GM08714 (cell line): ENCODE results near the gene PPP4C.
"Not testable (repeated sequence)": the region's sequence is repeated elsewhere in the genome, so short reads cannot be mapped to it uniquely, and the experiment has no call there.

Source experiments
- H3K4me3 ChIP-seq: fragments of 200-500 bp; sonication (Bioruptor generic); 2 replicates; pipeline ENCODE4 v1.5.1; 2014; ENCODE audit warnings: mild to moderate bottlenecking, low read length, inconsistent platforms
- ZNF274 ChIP-seq: IDR thresholded peaks from 2 replicates; pipeline ENCODE4 v1.6.1; 2012; ENCODE audit warnings: mild to moderate bottlenecking, low read depth, low read length

PPP4C gene

GRCh38 chr16:30113711-30114333 lies 38.0 kb downstream of the PPP4C start:
- TF ChIP-seq ZNF274 = no peak

GRCh38 chr16:30114411-30114810 lies 38.6 kb downstream of the PPP4C start:
- TF ChIP-seq ZNF274 = no peak
- H3K4me3 ChIP-seq = no peak overlapping the region

More at GRCh38 chr16:30113711-30114333, 38.0 kb downstream of the PPP4C start:
- H3K4me3 ChIP-seq = no peak overlapping the region

- H3K4me3 ChIP-seq = not testable (repeated sequence)
Observed at GRCh38 chr16:30114833-30115232, 39.0 kb downstream of the PPP4C start.

GRCh38 chr16:30115238-30115637 lies 39.4 kb downstream of the PPP4C start:
- no peak overlapping the region for H3K4me3 ChIP-seq
- no peak for TF ChIP-seq ZNF274

- no peak overlapping the region for H3K4me3 ChIP-seq
- no peak for TF ChIP-seq ZNF274
Observed at GRCh38 chr16:30116291-30117207, 40.8 kb downstream of the PPP4C start.

GRCh38 chr16:30117768-30118167 lies 42.0 kb downstream of the PPP4C start:
- no peak overlapping the region for H3K4me3 ChIP-seq
- TF ChIP-seq ZNF274 = no peak

- H3K4me3 ChIP-seq = no peak overlapping the region
- TF ChIP-seq ZNF274 = no peak
Observed at GRCh38 chr16:30119428-30119827, 43.6 kb downstream of the PPP4C start.

- TF ChIP-seq ZNF274 = no peak
- no peak overlapping the region for H3K4me3 ChIP-seq
Observed at GRCh38 chr16:30120340-30121105, 44.7 kb downstream of the PPP4C start.

GRCh38 chr16:30121741-30122571 lies 46.2 kb downstream of the PPP4C start:
- H3K4me3 ChIP-seq = peak overlapping the region; percentile 80; the same call in 1 of the 2 replicates
- no peak for TF ChIP-seq ZNF274

GRCh38 chr16:30122604-30123160 lies 46.9 kb downstream of the PPP4C start:
- TF ChIP-seq ZNF274 = no peak
- H3K4me3 ChIP-seq = peak overlapping the region; percentile 80

- TF ChIP-seq ZNF274 = no peak
- no peak overlapping the region for H3K4me3 ChIP-seq
Observed at GRCh38 chr16:30124985-30125379, 49.2 kb downstream of the PPP4C start.

GRCh38 chr16:30125690-30126089 lies 49.9 kb downstream of the PPP4C start:
- not testable (repeated sequence) for H3K4me3 ChIP-seq

GRCh38 chr16:30127993-30128392 lies 52.2 kb downstream of the PPP4C start:
- H3K4me3 ChIP-seq = no peak overlapping the region
- TF ChIP-seq ZNF274 = no peak
